Neural crest cell (in vitro differentiated cells): ENCODE measurements around the gene PLXDC2. TPM values are rescaled to one million over a fixed set of nuclear protein-coding genes. Genes with fewer than 3 reads are reported as not detected.
"Not testable (repeated sequence)": the region's sequence is repeated elsewhere in the genome, so short reads cannot be mapped to it uniquely, and the experiment has no call there.

Experiments
- DNase-seq: peaks from one replicate; pipeline ENCODE4 v3.0.0; 2021; ENCODE audit warnings: low read depth, mixed read lengths, low spot score
- H3K27ac Mint-ChIP-seq: one replicate; pipeline ENCODE4 v1.8.0; 2021; ENCODE audit warnings: mild to moderate bottlenecking, mixed read lengths; ENCODE audit not compliant: unreplicated experiment
- H3K27me3 Mint-ChIP-seq: 2 replicates; pipeline ENCODE4 v1.8.0; 2021; ENCODE audit warnings: low read depth, mild to moderate bottlenecking, mixed read lengths
- H3K36me3 Mint-ChIP-seq: 2 replicates; pipeline ENCODE4 v1.8.0; 2021; ENCODE audit warnings: low read depth, mild to moderate bottlenecking, mixed read lengths
- H3K4me1 Mint-ChIP-seq: 2 replicates; pipeline ENCODE4 v1.8.0; 2021; ENCODE audit warnings: mixed read lengths
- H3K4me3 Mint-ChIP-seq: one replicate; pipeline ENCODE4 v1.8.0; 2021; ENCODE audit warnings: mild to moderate bottlenecking, mixed read lengths
- H3K9me3 Mint-ChIP-seq: 2 replicates; pipeline ENCODE4 v1.8.0; 2021; ENCODE audit warnings: mixed read lengths
- total RNA-seq: library from RNA; stranded (reverse); gene quantifications from 2 replicates; pipeline ENCODE4 v1.2.1, GENCODE V29; 2021
- TF ChIP-seq, protein P1 (sequence below): fragments of 200-600 bp; sonication (generic); conservative IDR thresholded peaks from 2 replicates; pipeline ENCODE4 v1.5.0; 2021; ENCODE audit warnings: antibody characterized with exemption, mild to moderate bottlenecking

PLXDC2 gene
- total RNA-seq, 1 donor from 2014 or later = 4.0 TPM

DNA sequence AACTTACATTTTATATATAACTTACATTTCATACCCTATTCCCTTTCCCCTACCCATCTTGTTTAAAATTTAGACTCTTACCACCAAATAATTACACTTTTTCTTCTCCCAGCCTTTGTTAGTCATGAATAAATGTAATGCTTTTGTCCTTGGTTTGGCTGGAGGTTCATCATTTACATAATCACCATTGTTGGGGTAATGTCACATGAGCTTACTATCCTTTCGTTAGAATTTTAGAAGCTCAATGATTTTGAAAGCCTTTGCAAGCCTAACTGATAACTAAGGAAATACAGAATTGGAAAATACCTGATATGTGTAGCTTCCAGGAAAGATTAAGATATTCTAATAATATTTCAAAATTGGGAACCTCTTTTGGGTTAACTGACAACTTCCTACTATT is 171.7 kb downstream of the PLXDC2 start:
- DNase-seq = no peak
- H3K27me3 Mint-ChIP-seq = no peaks in the 10 kb centered on the region
- H3K9me3 Mint-ChIP-seq = no peaks in the 10 kb centered on the region
- no peak overlapping the region for H3K27ac Mint-ChIP-seq
- H3K36me3 Mint-ChIP-seq = no peaks in the 10 kb centered on the region
- TF ChIP-seq, protein P1, sequence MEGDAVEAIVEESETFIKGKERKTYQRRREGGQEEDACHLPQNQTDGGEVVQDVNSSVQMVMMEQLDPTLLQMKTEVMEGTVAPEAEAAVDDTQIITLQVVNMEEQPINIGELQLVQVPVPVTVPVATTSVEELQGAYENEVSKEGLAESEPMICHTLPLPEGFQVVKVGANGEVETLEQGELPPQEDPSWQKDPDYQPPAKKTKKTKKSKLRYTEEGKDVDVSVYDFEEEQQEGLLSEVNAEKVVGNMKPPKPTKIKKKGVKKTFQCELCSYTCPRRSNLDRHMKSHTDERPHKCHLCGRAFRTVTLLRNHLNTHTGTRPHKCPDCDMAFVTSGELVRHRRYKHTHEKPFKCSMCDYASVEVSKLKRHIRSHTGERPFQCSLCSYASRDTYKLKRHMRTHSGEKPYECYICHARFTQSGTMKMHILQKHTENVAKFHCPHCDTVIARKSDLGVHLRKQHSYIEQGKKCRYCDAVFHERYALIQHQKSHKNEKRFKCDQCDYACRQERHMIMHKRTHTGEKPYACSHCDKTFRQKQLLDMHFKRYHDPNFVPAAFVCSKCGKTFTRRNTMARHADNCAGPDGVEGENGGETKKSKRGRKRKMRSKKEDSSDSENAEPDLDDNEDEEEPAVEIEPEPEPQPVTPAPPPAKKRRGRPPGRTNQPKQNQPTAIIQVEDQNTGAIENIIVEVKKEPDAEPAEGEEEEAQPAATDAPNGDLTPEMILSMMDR = no peak
- H3K4me3 Mint-ChIP-seq = no peak overlapping the region
- peaks cover 6% of the 10 kb centered on the region for H3K4me1 Mint-ChIP-seq

DNA sequence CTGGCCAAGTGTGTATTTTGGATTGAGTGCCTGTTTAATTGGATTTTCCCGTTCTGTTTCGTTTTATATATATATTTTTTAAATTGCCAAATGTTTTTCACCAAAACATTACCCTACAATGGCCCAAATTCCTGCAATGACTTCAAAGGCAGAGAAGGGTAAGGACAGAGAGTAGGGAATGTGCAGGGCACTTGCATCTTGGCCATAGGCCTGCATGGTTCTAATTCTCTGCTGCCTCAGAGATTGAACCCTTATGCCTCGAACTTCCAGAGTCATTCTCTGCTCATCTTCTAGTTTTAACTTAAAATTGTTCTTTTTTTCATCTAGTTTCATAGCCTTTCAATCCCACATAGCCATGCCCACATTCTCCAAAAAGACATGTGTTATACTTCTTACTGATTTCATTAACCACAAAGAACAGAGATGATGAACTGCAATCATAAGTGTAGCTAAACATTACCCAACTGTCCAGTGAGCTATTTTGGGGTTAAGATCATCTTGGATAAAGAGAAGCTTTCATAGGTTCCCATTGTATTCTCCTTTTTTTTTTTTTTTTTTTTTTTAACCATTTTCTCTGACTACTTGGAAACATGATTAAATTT is 177.6 kb downstream of the PLXDC2 start:
- Mint-ChIP-seq H3K4me1 (no peaks in the 10 kb centered on the region), H3K27ac (no peak overlapping the region), H3K36me3 (no peaks in the 10 kb centered on the region), H3K9me3 (peaks cover 3% of the 10 kb centered on the region), H3K4me3 (no peak overlapping the region), H3K27me3 (no peaks in the 10 kb centered on the region)
- DNase-seq = no peak
- TF ChIP-seq, protein P1 = no peak

DNA sequence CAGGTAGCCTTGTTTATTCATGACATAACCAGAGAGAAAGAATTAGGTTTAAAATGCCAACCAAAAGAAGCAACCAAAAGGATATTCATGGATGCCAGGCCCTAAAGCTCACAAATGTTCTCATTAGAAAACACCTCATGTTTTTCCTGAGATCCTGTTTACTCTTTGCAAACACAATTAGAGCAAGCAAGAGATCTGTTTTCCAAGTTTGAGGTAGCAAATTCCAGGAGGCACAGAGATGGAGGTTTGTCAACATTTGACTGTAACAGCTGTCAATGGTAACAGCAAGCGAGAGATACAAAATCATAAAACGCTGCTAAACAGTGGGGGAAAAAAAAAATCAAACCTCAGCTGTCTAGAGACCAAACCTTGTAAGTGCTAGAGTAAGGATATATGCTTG is 182.2 kb downstream of the PLXDC2 start:
- TF ChIP-seq, protein P1 = no peak
- Mint-ChIP-seq H3K4me3 (no peak overlapping the region), H3K9me3 (peaks cover 3% of the 10 kb centered on the region), H3K27me3 (no peaks in the 10 kb centered on the region), H3K36me3 (no peaks in the 10 kb centered on the region), H3K4me1 (no peaks in the 10 kb centered on the region), H3K27ac (no peak overlapping the region)
- DNase-seq = no peak

DNA sequence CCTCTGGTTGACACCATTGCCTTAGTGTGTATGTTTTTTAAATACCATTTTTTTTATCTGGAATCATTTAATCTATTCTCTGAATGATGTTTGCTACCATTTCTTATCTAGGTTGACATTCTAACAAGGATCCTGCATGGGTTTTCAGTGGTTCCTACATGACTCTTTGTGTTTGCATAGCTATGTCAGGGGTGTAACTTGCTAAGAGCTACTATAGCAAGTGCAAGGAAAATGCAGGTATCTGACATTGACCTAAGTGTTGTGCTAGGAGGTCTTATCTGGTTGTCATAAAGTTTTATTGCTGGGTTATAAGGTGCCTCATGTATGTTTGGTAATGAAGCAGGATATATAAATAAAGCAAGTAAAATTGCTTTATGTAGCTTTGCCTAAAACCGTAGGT is 183.2 kb downstream of the PLXDC2 start:
- no peak overlapping the region for H3K27ac Mint-ChIP-seq
- no peaks in the 10 kb centered on the region for H3K4me1 Mint-ChIP-seq
- H3K36me3 Mint-ChIP-seq = no peaks in the 10 kb centered on the region

DNA sequence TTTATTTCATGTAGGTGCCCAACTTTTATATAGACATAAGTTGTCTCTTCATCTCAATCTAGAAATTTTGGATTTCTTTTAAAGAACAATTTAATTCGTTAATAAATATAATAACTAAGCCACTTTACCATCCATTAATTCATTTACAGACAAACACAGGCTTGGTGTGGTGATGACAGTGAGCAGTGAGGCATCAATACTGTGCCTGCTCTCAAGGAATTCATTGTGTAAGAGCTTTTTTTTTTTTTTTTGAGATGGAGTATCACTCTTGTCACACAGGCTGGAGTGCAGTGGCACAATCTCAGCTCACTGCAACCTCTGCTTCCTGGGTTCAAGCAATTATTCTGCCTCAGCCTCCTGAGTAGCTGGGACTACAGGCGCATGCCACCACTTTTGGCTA is 185.8 kb downstream of the PLXDC2 start:
- H3K4me1 Mint-ChIP-seq, H3K27me3 Mint-ChIP-seq, H3K9me3 Mint-ChIP-seq, DNase-seq, H3K4me3 Mint-ChIP-seq, H3K27ac Mint-ChIP-seq, H3K36me3 Mint-ChIP-seq: not testable (repeated sequence)

More for the DNA sequence above, 183.2 kb downstream of the PLXDC2 start:
- no peaks in the 10 kb centered on the region for H3K27me3 Mint-ChIP-seq
- H3K4me3 Mint-ChIP-seq = no peak overlapping the region
- DNase-seq = no peak
- peaks cover 3% of the 10 kb centered on the region for H3K9me3 Mint-ChIP-seq
- TF ChIP-seq, protein P1 = no peak

DNA sequence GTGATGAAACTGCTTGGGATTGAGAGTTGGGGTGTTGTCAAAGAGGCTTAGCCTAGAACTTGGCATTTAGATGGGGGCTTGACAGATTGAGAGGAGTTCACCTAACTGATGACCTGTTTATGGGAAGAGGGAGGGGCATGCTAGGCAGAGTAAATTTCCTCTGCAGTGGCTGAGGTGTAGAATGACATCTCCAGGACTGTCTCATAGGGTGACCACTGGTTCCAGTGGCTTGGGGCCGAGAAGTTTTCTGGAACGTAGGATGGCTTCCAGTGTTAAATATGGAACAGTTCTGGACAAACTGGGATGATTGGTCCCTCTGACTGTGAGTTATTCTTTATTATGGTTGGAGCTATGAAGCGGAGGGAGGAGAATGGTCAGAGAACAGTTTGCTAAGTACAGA is 186.4 kb downstream of the PLXDC2 start:
- Mint-ChIP-seq H3K4me3 (no peak overlapping the region), H3K27me3 (no peaks in the 10 kb centered on the region), H3K36me3 (no peaks in the 10 kb centered on the region), H3K9me3 (no peaks in the 10 kb centered on the region), H3K4me1 (peaks cover 6% of the 10 kb centered on the region), H3K27ac (peak overlapping the region; percentile 36)
- no peak for DNase-seq
- TF ChIP-seq, protein P1 = no peak
